Adipose tissue (tissue), 3 donors: Measurements from ENCODE around the gene P2RX6. TPM values are rescaled to one million over a fixed set of nuclear protein-coding genes. Genes with fewer than 3 reads are reported as not detected.
"Not testable (repeated sequence)": the region's sequence is repeated elsewhere in the genome, so short reads cannot be mapped to it uniquely, and the experiment has no call there.

ENCODE experiments used
- H3K27ac ChIP-seq: one replicate; pipeline ENCODE4 v1.5.1; 2013; ENCODE audit warnings: low read depth, low read length
- WGBS, 3 donors: extraction: QIAGEN DNeasy Blood & Tissue Kit; methylation state at CpG; one replicate each; pipeline ENCODE4 v1.1.7; 2013; 5-methylcytosine and 5-hydroxymethylcytosine counted together
- polyA plus RNA-seq, 3 donors: library from polyadenylated mRNA; stranded (reverse); fragments of 200-250 nt; gene quantifications; one replicate each; pipeline ENCODE4 v1.2.3, GENCODE V29; 2013
- donor health status: healthy with polysubstance abuse.
- donor health status: Bipolar disorder and iron deficiency.
- donor health status: healthy.

Gene P2RX6
- polyA plus RNA-seq, 3 donors, result 0.16 to 0.79 (median 0.17) TPM

DNA sequence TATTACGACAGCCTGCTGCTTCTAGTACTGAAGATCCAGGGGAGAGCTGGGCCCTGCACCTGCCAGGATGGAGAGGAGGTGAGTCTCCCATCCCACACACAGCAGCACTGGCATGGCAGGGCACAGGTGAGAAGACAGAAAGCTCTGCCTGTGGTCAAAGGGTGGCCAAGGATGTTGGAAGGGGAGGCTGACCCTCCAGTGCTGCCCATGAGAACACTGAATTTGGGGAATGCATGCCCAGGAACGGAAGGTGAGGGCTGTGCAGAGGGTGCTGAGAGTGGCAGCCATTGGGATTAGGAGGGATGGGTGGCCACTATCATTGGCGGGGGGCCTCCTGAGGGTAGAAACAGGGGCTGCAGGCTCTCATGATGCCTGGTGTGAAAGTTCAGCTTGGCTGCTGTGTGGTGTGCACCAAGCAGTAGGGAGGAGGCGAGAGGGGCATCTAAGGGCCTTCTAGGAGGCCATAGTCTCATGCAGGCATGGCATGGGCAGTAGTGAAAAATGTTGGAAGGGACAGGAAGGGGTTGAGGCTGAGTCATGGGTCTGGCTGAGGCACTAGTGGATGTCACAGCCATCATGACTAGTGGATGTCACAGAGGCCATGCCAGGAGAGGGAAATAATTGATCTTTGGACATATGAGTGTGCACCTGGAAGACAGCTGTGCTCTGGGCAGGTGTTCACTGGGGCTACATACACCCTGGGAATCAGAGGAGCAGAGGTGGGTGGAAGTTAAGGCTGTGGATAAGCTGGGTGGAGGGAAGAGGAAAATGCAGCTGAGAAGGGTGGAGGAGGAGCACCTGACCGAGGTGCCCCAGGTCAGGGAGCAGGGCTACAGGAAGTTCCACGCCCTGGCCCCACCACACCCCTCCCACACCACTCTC is 28.3 kb downstream of the P2RX6 start:
- H3K27ac ChIP-seq, result no peak overlapping the region
- WGBS, 3 donors, result 75 to 94% (median 86%) methylated on average over 6 of the region's 6 CpGs

DNA sequence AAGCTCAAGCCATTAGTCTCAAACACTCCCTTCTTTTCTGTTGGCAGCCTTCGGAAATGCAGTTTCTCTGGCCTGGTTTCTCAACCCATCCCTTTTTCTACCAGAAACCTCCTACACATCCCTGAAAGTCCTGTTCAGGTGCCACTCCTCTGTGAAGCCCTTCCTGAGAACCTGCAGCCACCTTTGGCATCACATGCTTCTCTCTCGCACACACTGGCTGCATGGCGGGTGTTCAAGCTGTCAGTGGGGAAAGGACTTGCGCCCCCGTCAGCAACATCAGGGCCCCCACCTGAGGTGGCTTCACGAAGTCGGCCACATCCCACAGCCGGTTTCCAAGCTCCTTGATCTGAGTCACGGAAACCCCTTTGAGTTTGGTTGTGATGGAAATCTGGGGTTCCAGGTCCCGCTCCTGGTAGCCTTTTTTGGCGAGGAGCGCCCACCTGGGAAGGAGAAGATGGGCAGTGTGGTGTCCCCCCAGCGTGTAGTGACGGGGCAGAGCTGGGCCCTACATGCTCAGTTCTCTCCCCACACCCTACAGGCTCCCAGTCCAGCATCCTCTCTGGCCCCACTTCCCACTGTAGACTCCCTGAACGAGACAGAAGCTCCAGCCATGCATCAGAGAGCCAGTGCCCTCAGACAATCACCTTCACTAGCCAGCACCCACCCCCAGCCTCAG is 29.0 kb downstream of the P2RX6 start:
- no peak overlapping the region for H3K27ac ChIP-seq
- WGBS, 3 donors, result 84 to 93% (median 88%) methylated on average over 13 to 15 of the region's 15 CpGs

- WGBS, 3 donors, result 10 to 23% (median 15%) methylated on average over 15 of the region's 15 CpGs
These were observed 30.1 kb downstream of the P2RX6 start for GRCh38 chr22:21044931-21045584.

GRCh38 chr22:21045585-21046294 is 30.8 kb downstream of the P2RX6 start, which contains the start of gene LRRC74B:
TSS of gene LRRC74B (plus strand) at chr22:21045946. CDS start at chr22:21045987, 41 bp downstream.
- 8 to 9% (median 8%) methylated on average over 45 to 47 of the region's 47 CpGs for WGBS, 3 donors
- H3K27ac ChIP-seq, result no peak within 1 kb of the TSS

More at GRCh38 chr22:21044931-21045584, 30.1 kb downstream of the P2RX6 start:
- H3K27ac ChIP-seq, result no peak overlapping the region

GRCh38 chr22:21047035-21047661 is 32.2 kb downstream of the P2RX6 start:
- WGBS, 3 donors, result 85 to 95% (median 93%) methylated on average over 14 of the region's 14 CpGs

DNA sequence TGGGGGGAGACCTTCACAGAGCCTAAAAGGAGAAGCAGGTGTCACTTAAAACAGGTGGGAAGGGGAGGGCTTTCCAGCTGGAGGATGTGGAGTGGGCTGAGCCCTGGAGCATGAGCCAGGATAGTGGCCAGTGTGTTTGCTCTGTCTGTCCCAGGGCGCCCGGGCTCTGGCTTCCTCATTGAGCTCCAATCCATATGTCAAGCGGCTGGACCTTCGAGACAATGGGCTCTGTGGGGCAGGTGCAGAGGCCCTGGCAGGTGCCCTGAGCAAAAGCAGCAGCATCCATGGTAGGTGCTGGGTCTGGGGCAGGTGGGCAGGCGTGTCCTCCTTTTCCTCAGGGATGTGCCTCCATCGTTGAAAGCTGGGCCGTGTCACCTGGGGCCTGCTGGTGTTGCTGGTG is 32.8 kb downstream of the P2RX6 start:
- 66 to 86% (median 81%) methylated on average over 7 of the region's 7 CpGs for WGBS, 3 donors
- H3K27ac ChIP-seq, result no peak overlapping the region

More at GRCh38 chr22:21047035-21047661, 32.2 kb downstream of the P2RX6 start:
- H3K27ac ChIP-seq, result no peak overlapping the region

DNA sequence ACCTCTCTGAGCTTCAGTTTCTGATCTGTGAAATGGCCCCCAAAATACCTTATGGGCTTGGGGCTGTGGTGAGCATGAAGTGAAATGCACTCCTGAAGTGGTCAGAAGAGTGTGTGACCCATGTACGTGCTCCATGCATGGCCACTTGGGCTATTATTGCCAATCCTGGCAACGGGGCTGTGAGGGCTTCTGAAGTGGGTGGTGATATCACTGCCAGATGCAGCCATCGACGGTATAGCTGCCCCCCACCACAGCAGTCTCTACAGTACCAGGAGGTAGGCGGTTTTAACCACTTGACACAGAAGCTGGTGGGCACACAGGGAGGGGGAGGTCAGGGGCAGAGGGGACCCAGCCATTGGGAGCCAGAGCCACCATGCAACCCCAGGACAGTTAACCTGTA is 33.5 kb downstream of the P2RX6 start:
- 60 to 82% (median 82%) methylated on average over 5 of the region's 5 CpGs for WGBS, 3 donors
- not testable (repeated sequence) for H3K27ac ChIP-seq

DNA sequence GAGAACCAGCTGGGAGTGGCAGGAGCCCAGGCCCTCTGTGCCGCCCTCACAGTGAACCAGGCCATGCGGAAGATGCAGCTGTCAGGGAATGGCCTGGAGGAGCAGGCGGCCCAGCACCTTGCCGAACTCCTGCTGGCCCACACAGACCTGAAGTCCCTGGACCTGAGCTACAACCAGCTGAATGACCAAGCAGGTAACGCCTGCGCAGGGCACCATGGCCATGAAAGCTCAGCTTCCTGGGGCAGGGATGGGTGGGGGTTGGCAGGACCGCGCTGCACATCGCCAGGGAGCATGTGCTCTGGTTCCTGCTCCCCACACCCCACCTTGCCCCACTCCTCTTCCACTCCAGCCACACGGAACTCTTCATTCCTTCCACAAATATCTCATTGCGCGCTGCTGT is 34.0 kb downstream of the P2RX6 start:
- 80 to 100% (median 94%) methylated on average over 2 to 6 of the region's 12 CpGs for WGBS, 3 donors
- H3K27ac ChIP-seq, result not testable (repeated sequence)

- H3K27ac ChIP-seq, result no peak overlapping the region
- WGBS, 3 donors, result 82 to 88% (median 84%) methylated on average over 9 of the region's 9 CpGs
These were observed 36.3 kb downstream of the P2RX6 start for GRCh38 chr22:21051145-21051830.

- H3K27ac ChIP-seq, result no peak overlapping the region
- WGBS, 3 donors, result 59 to 74% (median 67%) methylated on average over 8 of the region's 8 CpGs
These were observed 37.0 kb downstream of the P2RX6 start for GRCh38 chr22:21051831-21052400.

GRCh38 chr22:21052715-21053459 is 37.9 kb downstream of the P2RX6 start:
- 69 to 88% (median 79%) methylated on average over 8 of the region's 8 CpGs for WGBS, 3 donors
- H3K27ac ChIP-seq, result no peak overlapping the region

GRCh38 chr22:21054046-21054713 is 39.2 kb downstream of the P2RX6 start:
- no peak overlapping the region for H3K27ac ChIP-seq
- 85 to 89% (median 87%) methylated on average over 15 of the region's 15 CpGs for WGBS, 3 donors

GRCh38 chr22:21054714-21055563 is 40.0 kb downstream of the P2RX6 start:
- no peak overlapping the region for H3K27ac ChIP-seq
- WGBS, 3 donors, result 87 to 93% (median 87%) methylated on average over 11 of the region's 11 CpGs

- WGBS, 3 donors, result 40 to 53% (median 45%) methylated on average over 4 of the region's 4 CpGs
- no peak overlapping the region for H3K27ac ChIP-seq
These were observed 40.5 kb downstream of the P2RX6 start for GRCh38 chr22:21055564-21055834.

DNA sequence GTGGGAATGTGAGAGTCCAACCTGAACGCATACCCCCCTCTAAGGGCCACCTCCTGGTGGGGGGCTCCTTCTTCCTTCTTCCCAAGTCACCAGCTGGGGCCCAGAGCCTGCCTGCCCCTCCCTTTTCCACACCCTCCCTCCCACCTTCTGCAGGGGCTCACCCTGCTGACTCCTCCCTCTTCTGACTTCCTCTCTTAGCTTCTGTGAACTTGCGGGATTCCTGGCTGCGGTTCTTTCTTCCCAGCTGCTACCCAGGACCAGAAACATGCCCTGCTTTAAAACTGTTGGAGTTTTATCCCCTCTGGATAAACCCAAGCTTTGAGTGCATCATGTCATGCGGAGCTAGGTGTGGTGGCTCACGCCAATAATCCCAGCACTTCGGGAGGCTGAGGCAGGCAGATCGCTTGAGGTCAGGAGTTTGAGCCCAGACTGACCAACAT is 40.9 kb downstream of the P2RX6 start:
- WGBS, 3 donors, result 41 to 60% (median 47%) methylated on average over 7 of the region's 7 CpGs
- no peak overlapping the region for H3K27ac ChIP-seq
